CD14-positive monocyte (primary cell): ENCODE data around the gene SMIM27. TPM values are rescaled to one million over a fixed set of nuclear protein-coding genes. Genes with fewer than 3 reads are reported as not detected.

ENCODE experiments used
- DNase-seq, 3 donors: peaks; one replicate each; pipeline ENCODE4 v3.0.0-alpha.2; 2011 to 2022
- H2AFZ ChIP-seq: 2 replicates; pipeline ENCODE4 v1.6.0; 2012; ENCODE audit warnings: mild to moderate bottlenecking, low read depth, low read length, inconsistent platforms; ENCODE audit not compliant: insufficient read depth, poor library complexity, severe bottlenecking
- H3K27ac ChIP-seq, 2 donors: 1 replicate in 1 of 2; 2 replicates in 1 of 2; pipeline ENCODE4 v1.5.1; 2012 to 2013; ENCODE audit warnings: low read length in 2 of 2, control low read depth in 1 of 2, inconsistent platforms in 1 of 2, low read depth in 1 of 2, mild to moderate bottlenecking in 1 of 2
- H3K27me3 ChIP-seq, 2 donors: one replicate each; pipeline versions ENCODE4 v1.6.0 to v1.6.1; 2011 to 2013; ENCODE audit warnings: low read length in 2 of 2; ENCODE audit not compliant: control insufficient read depth in 2 of 2, insufficient read depth in 2 of 2
- H3K36me3 ChIP-seq, 2 donors: replicated peaks in 1 of 2; 1 replicate in 1 of 2; 2 replicates in 1 of 2; pipeline versions ENCODE4 v1.5.1 to v1.6.1; 2012 to 2013; ENCODE audit warnings: low read length in 2 of 2, control low read depth in 1 of 2, inconsistent platforms in 1 of 2, mild to moderate bottlenecking in 1 of 2; ENCODE audit not compliant: insufficient read depth in 2 of 2, control insufficient read depth in 1 of 2
- H3K4me1 ChIP-seq, 2 donors: 1 replicate in 1 of 2; 2 replicates in 1 of 2; pipeline versions ENCODE4 v1.5.1 to v1.6.1; 2012 to 2013; ENCODE audit warnings: low read length in 2 of 2, control low read depth in 1 of 2, inconsistent platforms in 1 of 2, mild to moderate bottlenecking in 1 of 2, moderate library complexity in 1 of 2; ENCODE audit not compliant: insufficient read depth in 2 of 2, control insufficient read depth in 1 of 2
- H3K4me2 ChIP-seq: replicated peaks from 2 replicates; pipeline ENCODE3; 2012; ENCODE audit warnings: low read length, moderate library complexity, mild to moderate bottlenecking; ENCODE audit not compliant: poor library complexity, severe bottlenecking; ENCODE audit errors: extremely low read depth
- H3K4me3 ChIP-seq, 3 experiments: fragments of 200-600 bp in 1 of 3; sonication (generic) in 1 of 3; replicated peaks in 1 of 3; 1 replicate in 2 of 3; 2 replicates in 1 of 3; pipeline ENCODE4 v1.5.1; 2011 to 2013; ENCODE audit warnings: low read length in 3 of 3, mild to moderate bottlenecking in 3 of 3, control low read depth in 2 of 3, low read depth in 2 of 3, inconsistent platforms in 1 of 3, moderate library complexity in 1 of 3
- H3K79me2 ChIP-seq: 2 replicates; pipeline ENCODE4 v1.6.0; 2012; ENCODE audit warnings: mild to moderate bottlenecking, control low read depth, inconsistent platforms, low read length, moderate library complexity; ENCODE audit not compliant: insufficient read depth
- H3K9ac ChIP-seq: 2 replicates; pipeline ENCODE4 v1.6.0; 2017; ENCODE audit warnings: low read length, mild to moderate bottlenecking; ENCODE audit not compliant: insufficient read depth, poor library complexity, severe bottlenecking
- H3K9me3 ChIP-seq, 2 donors: replicated peaks in 1 of 2; 1 replicate in 1 of 2; 2 replicates in 1 of 2; pipeline versions ENCODE4 v1.5.1 to v1.6.1; 2012 to 2013; ENCODE audit warnings: low read length in 2 of 2, control low read depth in 1 of 2; ENCODE audit not compliant: control insufficient read depth in 1 of 2, insufficient read depth in 1 of 2
- H4K20me1 ChIP-seq: 2 replicates; pipeline ENCODE4 v1.6.0; 2012; ENCODE audit warnings: mild to moderate bottlenecking, low read length, control low read depth, moderate library complexity; ENCODE audit not compliant: insufficient read depth
- H3K27ac Mint-ChIP-seq, 7 donors: one replicate each; pipeline ENCODE4 v1.8.0; 2020; ENCODE audit warnings: mild to moderate bottlenecking in 7 of 7, mixed read lengths in 7 of 7, moderate library complexity in 6 of 7, inconsistent platforms in 2 of 7
- H3K27me3 Mint-ChIP-seq, 3 donors: one replicate each; pipeline ENCODE4 v1.8.0; 2021 to 2022; ENCODE audit warnings: low read depth in 3 of 3, mild to moderate bottlenecking in 3 of 3, mixed read lengths in 3 of 3, moderate library complexity in 3 of 3, inconsistent platforms in 1 of 3
- H3K36me3 Mint-ChIP-seq, 2 donors: one replicate each; pipeline ENCODE4 v1.8.0; 2020; ENCODE audit warnings: mixed read lengths in 2 of 2, inconsistent platforms in 1 of 2, mild to moderate bottlenecking in 1 of 2
- H3K4me1 Mint-ChIP-seq: one replicate; pipeline ENCODE4 v1.8.0; 2020; ENCODE audit warnings: mild to moderate bottlenecking, mixed read lengths
- H3K4me3 Mint-ChIP-seq, 2 donors: one replicate each; pipeline ENCODE4 v1.8.0; 2020; ENCODE audit warnings: mild to moderate bottlenecking in 2 of 2, mixed read lengths in 2 of 2, moderate library complexity in 1 of 2
- H3K9me3 Mint-ChIP-seq, 7 donors: one replicate each; pipeline ENCODE4 v1.8.0; 2020 to 2022; ENCODE audit warnings: mixed read lengths in 7 of 7, mild to moderate bottlenecking in 6 of 7, moderate library complexity in 6 of 7, inconsistent platforms in 2 of 7
- WGBS: methylation state at CpG from one replicate; pipeline ENCODE4 v1.1.5; 2013; ENCODE audit warnings: missing lambda C conversion rate; ENCODE audit not compliant: insufficient coverage; 5-methylcytosine and 5-hydroxymethylcytosine counted together
- intact Hi-C, 2 donors: fragments of 100-400 bp; cut with micrococcal nuclease; formaldehyde crosslinking; loops; one replicate each; pipeline versions ENCODE4 v1.15.0 to v1.15.1; 2023
- polyA plus RNA-seq, 3 donors: library from polyadenylated mRNA; depleted of rRNA in 1 of 3; unstranded in 2 of 3; stranded (reverse) in 1 of 3; fragments of 300-500 nt in 2 of 3; fragments of >200 nt in 1 of 3; fragmentation: Illumina TruSeq in 2 of 3; gene quantifications; 1 replicate in 2 of 3; 2 replicates in 1 of 3; pipeline ENCODE4 v1.2.3, GENCODE V29; 2012 to 2021
- TF ChIP-seq, protein P1 (sequence below): fragments of 200-600 bp; IDR thresholded peaks from one replicate; pipeline ENCODE4 v1.8.0; 2022; ENCODE audit warnings: antibody characterized with exemption, mild to moderate bottlenecking

SMIM27 gene
- polyA plus RNA-seq, 3 donors = 3.4 to 29.5 (median 27.9) TPM

DNA sequence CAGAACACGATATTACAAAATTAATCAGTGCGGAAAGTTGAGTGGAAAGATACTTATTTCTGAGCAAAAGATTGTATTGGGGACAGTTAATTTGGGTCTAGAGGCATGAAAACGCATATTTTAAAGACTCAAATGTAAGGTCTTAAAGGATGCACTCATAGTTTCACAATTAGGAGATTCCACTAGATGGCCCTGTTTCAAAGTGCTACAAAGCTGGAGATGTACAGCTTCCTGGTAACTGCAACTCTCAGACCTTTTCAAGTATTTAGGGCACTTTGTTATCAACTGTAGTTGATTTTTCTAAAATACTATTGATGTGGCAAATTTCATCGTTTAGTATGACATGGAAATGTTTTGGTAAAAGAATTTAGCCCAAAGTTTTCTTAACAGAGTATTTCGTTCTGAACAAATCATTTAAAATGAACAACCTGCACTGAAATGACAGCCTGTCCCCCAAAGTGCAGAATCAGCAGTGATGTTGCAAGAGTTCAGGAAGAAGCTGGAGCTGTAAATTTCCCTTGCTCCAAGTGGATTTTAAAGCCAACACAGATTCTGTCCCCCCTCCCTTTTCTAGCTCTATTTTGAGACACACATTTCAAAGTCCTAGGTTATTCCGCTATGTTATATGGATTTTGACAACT is 37.1 kb downstream of the SMIM27 start:
- no peaks in the 10 kb centered on the region for H3K36me3 ChIP-seq
- H3K36me3 Mint-ChIP-seq = no peaks in the 10 kb centered on the region
- H3K27ac Mint-ChIP-seq = no peak overlapping the region
- H3K4me1 Mint-ChIP-seq = no peaks in the 10 kb centered on the region
- H3K27me3 Mint-ChIP-seq = peaks cover 10 to 30% (median 13%) of the 10 kb centered on the region in 3 donors
- H3K27ac ChIP-seq = no peak overlapping the region
- H3K9me3 ChIP-seq = no peaks in the 10 kb centered on the region
- H3K9me3 Mint-ChIP-seq = no peaks in the 10 kb centered on the region
- no peaks in the 10 kb centered on the region for H3K4me1 ChIP-seq
- H3K4me3 ChIP-seq = no peak overlapping the region
- no peaks in the 10 kb centered on the region for H4K20me1 ChIP-seq
- intact Hi-C loops = no loop called here
- 10% methylated on average over 1 of the region's 6 CpGs for WGBS
- no peak for DNase-seq
- no peak overlapping the region for H3K9ac ChIP-seq
- H3K4me3 Mint-ChIP-seq = no peak overlapping the region
- H3K4me2 ChIP-seq = no peak overlapping the region
- H3K79me2 ChIP-seq = no peaks in the 10 kb centered on the region
- no peak overlapping the region for H2AFZ ChIP-seq
- TF ChIP-seq, protein P1, sequence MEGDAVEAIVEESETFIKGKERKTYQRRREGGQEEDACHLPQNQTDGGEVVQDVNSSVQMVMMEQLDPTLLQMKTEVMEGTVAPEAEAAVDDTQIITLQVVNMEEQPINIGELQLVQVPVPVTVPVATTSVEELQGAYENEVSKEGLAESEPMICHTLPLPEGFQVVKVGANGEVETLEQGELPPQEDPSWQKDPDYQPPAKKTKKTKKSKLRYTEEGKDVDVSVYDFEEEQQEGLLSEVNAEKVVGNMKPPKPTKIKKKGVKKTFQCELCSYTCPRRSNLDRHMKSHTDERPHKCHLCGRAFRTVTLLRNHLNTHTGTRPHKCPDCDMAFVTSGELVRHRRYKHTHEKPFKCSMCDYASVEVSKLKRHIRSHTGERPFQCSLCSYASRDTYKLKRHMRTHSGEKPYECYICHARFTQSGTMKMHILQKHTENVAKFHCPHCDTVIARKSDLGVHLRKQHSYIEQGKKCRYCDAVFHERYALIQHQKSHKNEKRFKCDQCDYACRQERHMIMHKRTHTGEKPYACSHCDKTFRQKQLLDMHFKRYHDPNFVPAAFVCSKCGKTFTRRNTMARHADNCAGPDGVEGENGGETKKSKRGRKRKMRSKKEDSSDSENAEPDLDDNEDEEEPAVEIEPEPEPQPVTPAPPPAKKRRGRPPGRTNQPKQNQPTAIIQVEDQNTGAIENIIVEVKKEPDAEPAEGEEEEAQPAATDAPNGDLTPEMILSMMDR = peak; percentile 38
- H3K27me3 ChIP-seq = peaks cover 3 to 7% of the 10 kb centered on the region in 2 donors

DNA sequence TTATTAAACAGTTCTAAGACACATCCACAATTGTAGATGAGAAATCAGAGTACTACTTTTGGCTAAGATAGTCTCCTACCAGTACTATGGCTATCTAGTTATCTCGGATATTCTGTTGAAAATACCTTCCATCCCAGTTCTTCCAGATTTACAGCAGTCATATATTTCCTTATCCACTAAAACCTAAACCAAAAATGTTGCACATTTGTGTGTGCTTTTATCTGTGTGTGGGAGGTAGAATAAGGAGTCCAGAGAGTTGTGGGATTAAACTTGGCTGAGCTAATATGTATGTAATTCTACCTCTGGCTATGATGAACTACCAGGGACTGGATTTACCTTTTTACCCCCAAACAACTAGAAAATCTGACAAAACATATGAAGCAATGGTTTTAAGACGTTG is 38.3 kb downstream of the SMIM27 start:
- H4K20me1 ChIP-seq = no peaks in the 10 kb centered on the region
- no peaks in the 10 kb centered on the region for H3K9me3 Mint-ChIP-seq
- peaks cover 2 to 23% (median 7%) of the 10 kb centered on the region in 3 donors for H3K27me3 Mint-ChIP-seq
- TF ChIP-seq, protein P1 = no peak
- no peak overlapping the region for H3K4me3 Mint-ChIP-seq
- DNase-seq = no peak
- no peak overlapping the region for H3K4me2 ChIP-seq
- no peaks in the 10 kb centered on the region for H3K9me3 ChIP-seq
- no peak overlapping the region for H3K27ac Mint-ChIP-seq
- no peak overlapping the region for H3K9ac ChIP-seq
- H3K36me3 ChIP-seq = no peaks in the 10 kb centered on the region
- whole genome bisulfite sequencing = no CpG with 5 or more reads among the region's 2 CpGs
- intact Hi-C loops = no loop called here
- H3K79me2 ChIP-seq = no peaks in the 10 kb centered on the region
- no peak overlapping the region for H2AFZ ChIP-seq
- H3K27me3 ChIP-seq = peaks cover 0 to 4% of the 10 kb centered on the region in 2 donors
- no peaks in the 10 kb centered on the region for H3K4me1 Mint-ChIP-seq
- H3K4me1 ChIP-seq = no peaks in the 10 kb centered on the region
- no peak overlapping the region for H3K4me3 ChIP-seq
- H3K27ac ChIP-seq = no peak overlapping the region
- H3K36me3 Mint-ChIP-seq = no peaks in the 10 kb centered on the region
